Measurements from ENCODE around the gene HIBCH.
"Not testable (repeated sequence)": the region's sequence is repeated elsewhere in the genome, so short reads cannot be mapped to it uniquely, and the experiment has no call there.

Gene HIBCH

DNA sequence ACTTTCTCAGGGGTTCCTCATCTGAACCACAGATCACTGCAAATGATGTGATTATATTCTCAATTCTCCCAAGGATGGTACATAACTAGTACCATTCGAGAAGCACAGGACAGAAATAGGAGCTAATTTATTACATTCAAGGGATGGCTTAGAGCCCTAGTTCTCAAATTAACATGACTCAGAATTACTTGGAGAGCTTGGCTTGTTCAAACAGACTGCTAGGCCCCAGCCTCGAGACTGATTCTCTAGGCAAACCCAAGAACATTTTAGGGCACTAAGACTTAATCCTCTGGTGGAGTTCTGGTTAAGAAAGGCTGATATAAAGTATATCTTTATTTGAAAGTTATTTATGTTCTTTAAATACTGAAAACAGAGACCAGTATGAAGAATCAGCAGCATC lies 35.8 kb downstream of the HIBCH start:
- H3K4me3 ChIP-seq (ENCODE audit: low read depth, low read length) = no peak overlapping the region
- no peak for DNase-seq (ENCODE audit: low read depth)
- TF ChIP-seq, protein P1, sequence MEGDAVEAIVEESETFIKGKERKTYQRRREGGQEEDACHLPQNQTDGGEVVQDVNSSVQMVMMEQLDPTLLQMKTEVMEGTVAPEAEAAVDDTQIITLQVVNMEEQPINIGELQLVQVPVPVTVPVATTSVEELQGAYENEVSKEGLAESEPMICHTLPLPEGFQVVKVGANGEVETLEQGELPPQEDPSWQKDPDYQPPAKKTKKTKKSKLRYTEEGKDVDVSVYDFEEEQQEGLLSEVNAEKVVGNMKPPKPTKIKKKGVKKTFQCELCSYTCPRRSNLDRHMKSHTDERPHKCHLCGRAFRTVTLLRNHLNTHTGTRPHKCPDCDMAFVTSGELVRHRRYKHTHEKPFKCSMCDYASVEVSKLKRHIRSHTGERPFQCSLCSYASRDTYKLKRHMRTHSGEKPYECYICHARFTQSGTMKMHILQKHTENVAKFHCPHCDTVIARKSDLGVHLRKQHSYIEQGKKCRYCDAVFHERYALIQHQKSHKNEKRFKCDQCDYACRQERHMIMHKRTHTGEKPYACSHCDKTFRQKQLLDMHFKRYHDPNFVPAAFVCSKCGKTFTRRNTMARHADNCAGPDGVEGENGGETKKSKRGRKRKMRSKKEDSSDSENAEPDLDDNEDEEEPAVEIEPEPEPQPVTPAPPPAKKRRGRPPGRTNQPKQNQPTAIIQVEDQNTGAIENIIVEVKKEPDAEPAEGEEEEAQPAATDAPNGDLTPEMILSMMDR (IDR thresholded peaks at IDR 0.05; ENCODE audit: low read depth, low read length, missing control alignments) = no peak

DNA sequence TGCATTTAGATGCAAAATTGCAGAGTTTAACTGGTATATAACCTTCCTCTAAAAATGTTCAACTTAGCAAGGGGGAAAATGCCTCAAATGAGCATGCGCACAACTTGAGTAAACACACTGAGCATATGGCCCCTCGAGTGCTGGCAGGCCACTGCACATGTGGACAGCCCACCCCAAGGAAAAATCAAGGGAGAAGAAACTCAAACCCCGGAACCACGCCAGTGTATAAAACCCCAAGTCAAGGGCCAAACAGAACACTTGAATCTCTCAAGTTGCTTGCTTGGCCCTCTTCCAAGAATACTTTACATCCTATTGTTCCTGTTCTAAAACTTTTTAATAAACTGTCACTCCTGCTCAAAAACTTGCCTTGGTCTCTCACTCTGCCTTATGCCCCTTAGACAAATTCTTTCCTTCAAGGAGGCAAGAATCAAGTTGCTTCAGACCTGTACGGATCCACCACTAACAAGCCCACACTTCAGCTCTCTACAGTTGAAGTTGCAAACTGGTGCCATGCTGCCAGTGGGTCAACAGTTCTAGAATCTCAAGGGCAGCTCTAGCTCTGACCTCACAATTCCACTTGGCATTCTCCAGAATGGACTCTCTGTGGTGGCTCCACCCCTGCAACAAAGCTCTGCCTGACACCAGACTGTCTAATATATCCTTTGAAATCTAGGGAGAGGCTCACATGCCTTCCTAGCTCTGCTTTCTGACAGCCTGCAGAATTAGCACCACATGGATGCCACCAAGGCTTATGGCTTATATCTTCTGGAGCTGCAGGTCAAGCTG lies 38.9 kb downstream of the HIBCH start:
- DNase-seq (ENCODE audit: low read depth) = no peak
- H3K4me3 ChIP-seq (ENCODE audit: low read depth, low read length) = no peak overlapping the region
- TF ChIP-seq, protein P1 (IDR thresholded peaks at IDR 0.05; ENCODE audit: low read depth, low read length, missing control alignments) = no peak

DNA sequence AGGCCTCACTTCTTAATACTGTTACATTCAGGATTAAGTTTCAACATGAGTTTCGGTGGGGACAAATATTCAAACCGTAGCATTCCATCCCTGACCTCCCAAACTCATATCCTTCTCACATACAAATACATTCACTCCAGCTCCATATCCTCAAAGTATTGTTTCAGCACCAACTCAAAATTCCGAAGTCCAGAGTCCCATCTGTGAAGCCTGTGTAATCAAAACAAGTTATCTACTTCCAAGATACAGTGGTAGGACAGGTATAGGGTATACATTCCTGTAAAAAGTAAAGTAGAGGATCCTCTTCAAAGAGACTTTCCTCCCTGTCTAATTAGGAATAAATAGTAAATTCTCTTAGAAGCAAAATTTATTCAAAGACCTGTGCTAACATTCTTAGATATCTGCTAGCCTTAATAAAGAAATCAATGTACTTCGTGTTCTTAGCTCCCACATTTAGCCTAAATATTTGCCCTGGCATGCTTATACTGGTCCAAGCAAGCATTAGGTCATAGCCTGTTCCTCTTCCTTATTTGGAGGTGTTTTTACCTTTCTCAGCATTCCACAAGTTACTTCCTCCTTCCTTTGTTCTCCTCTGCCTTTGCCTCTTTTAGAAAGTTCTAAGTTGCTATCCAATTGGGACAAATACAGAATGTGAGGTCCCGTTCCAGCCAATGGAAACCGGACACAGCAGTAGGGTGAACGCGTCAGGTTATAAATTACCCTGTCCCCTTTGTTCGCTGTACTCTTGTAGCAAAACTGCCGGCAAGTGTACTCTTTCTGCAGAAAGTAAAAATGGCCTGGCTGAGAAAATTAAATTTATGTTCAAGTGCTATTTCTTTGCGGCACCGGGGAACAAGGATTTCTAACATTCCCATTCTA lies 40.1 kb downstream of the HIBCH start:
- H3K4me3 ChIP-seq (ENCODE audit: low read depth, low read length); DNase-seq (ENCODE audit: low read depth): not testable (repeated sequence)

DNA sequence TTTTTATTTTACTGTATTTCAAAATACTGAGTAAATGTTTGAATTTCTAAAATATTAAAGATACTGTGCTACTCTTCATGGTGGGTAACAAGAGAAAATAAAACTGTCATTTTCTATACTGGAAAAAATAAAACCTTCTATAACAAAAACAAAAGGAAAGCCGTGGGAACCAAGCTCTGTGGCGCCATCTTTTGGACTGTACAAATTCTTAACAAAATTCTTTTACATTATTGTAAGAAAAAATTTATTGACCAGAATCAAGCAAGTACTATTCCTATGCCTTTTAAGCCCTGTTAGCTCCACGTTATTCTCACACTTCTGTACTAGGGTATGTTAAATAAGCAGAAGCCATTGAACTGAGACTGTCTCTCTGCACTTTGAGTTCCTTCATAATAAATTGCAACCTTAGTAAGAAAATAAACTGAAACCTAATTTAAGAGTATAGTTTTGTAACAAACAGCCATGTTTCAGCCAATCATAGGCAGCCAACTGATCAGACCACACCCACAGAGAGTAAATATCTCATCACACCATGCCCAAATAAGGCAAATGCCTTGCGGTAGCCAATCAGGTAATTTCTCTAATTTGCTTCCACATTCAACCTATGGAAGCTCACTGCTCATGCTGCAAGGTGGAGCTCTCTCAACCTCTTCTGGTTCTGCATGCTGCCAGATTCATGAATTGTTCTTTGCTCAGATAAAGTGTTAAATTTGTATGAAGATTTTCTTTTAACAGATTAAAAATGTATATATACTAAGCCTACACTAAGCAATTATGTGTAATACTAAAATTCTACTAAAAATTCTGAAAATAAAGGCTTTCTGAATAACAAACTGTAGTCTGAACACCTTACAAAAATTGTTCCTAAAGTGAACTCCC lies 42.2 kb downstream of the HIBCH start:
- TF ChIP-seq, protein P1 (IDR thresholded peaks at IDR 0.05; ENCODE audit: low read depth, low read length, missing control alignments) = peak; percentile 28
- DNase-seq (ENCODE audit: low read depth) = no peak
- no peak overlapping the region for H3K4me3 ChIP-seq (ENCODE audit: low read depth, low read length)

GRCh38 chr2:190272457-190272842 lies 47.2 kb downstream of the HIBCH start:
- no peak overlapping the region for H3K4me3 ChIP-seq (ENCODE audit: low read depth, low read length)
- TF ChIP-seq, protein P1 (IDR thresholded peaks at IDR 0.05; ENCODE audit: low read depth, low read length, missing control alignments) = no peak
- no peak for DNase-seq (ENCODE audit: low read depth)

GRCh38 chr2:190271783-190272456 lies 47.7 kb downstream of the HIBCH start:
- no peak overlapping the region for H3K4me3 ChIP-seq (ENCODE audit: low read depth, low read length)
- DNase-seq (ENCODE audit: low read depth) = no peak
- TF ChIP-seq, protein P1 (IDR thresholded peaks at IDR 0.05; ENCODE audit: low read depth, low read length, missing control alignments) = no peak
